Middle frontal gyrus (tissue), 1 donor: ENCODE data around the gene MYBPC1.
"Not testable (repeated sequence)": the region's sequence is repeated elsewhere in the genome, so short reads cannot be mapped to it uniquely, and the experiment has no call there.

Experiments
- DNase-seq: peaks from one replicate; pipeline ENCODE4 v3.0.0-alpha.2; 2015; ENCODE audit warnings: low spot score; ENCODE audit errors: extremely low spot score

Gene MYBPC1

DNA sequence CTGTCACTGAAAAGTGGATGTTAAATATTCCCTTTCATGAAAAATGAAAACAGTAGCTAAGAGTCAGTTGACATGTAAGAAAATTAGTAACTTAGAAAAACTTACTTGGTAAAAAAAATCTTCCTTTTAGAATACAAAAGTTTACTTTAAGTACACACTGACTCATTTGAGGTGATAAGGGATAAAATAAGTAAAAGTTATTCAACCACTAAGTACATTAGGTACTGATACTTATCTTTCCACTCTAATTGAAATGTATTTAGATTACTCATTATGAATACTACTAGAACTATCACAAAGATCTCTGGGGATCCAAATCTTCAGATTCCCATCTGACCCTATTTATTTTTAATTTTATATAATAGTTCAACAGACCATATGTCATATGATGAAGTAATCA is 132.3 kb downstream of the MYBPC1 start:
- DNase-seq = no peak

DNA sequence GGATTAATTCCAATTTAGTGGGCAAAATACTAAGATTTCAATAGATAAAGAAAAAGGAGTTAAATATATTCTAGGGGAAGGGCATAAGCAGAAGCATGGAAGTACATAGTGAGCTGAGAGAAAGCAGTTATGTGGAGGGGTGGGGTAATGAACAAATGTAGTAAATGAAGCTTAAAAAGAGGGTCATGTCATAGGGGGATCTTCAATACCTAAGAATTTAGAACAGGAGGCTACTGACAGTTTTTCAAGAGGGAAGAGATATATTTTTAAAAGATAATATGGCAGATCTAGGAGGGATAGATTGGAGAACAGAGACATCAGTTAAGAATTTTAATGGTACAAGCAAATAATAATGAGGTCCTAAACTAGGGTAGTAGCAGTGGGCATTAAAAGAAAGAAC is 135.1 kb downstream of the MYBPC1 start:
- DNase-seq = no peak

DNA sequence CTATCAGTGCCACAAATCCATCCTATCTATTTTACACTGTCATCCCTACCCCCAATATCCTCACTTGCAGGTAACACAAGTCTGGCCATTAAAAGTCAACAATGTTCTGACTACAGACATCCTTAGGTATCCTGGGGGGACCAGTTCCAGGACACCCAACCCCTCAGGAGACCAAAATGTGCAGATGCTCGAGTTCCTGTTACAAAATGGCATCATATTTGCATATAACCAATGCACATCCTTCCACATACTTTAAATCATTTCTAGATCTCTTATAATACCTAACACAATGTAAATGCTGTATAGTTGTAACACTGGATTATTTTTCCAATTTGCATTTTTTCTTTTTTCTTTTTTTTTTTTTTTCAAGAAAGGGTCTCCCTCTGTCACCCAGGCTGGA is 137.5 kb downstream of the MYBPC1 start:
- no peak for DNase-seq

DNA sequence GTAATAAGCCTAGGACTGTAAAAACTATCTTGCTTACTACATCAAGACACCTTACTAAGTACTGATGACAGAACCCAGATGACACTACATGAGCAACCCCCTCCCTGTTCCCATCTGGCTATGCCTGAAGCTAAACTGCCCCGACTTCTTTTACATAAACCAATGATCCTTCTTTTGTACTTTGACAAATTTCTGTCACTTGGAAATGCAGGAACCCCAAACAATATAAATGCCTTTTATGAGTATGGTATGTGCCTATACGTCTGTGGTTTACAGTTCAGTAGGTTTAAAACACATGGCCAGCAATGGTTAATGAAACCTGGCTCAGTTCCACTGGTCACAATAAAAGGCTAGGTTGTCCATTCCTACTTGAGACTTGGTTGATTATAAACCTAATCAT is 138.4 kb downstream of the MYBPC1 start:
- no peak for DNase-seq

DNA sequence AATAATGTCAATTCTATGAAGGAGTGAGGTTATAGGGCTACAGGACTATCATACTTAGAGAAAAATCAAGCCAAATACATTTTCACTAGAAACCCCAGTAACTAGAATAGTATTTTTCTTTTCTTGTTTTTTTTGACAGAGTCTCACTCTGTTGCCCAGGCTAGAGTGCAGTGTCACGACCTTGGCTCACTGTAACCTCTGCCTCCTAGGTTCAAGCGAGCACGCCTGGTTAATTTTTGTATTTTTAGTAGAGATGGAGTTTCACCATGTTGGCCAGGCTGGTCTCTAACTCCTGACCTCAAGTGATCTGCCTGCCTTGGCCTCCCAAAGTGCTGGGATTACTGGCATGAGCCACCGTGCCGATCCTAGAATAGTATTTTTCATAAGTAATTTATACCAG is 139.7 kb downstream of the MYBPC1 start:
- DNase-seq = not testable (repeated sequence)
